OCI-LY1 (cell line): Measurements from ENCODE around the gene ZNF839.

Experiments
- H2AFZ ChIP-seq: fragments of 200-600 bp; sonication (generic), shearing (Covaris generic); 2 replicates; pipeline ENCODE4 v1.6.0; 2014; ENCODE audit warnings: antibody characterized with exemption, mild to moderate bottlenecking, low read length
- H3F3A ChIP-seq: fragments of 200-600 bp; sonication (generic), shearing (Covaris generic); 2 replicates; pipeline ENCODE4 v1.6.0; 2014; ENCODE audit warnings: mild to moderate bottlenecking, antibody characterized with exemption, low read length, moderate library complexity; ENCODE audit not compliant: insufficient read depth
- H3K27ac ChIP-seq: fragments of 200-600 bp; sonication (generic); 2 replicates; pipeline ENCODE4 v1.5.1; 2014; ENCODE audit warnings: low read length, mixed run types, mild to moderate bottlenecking, low read depth; ENCODE audit not compliant: poor library complexity, severe bottlenecking
- H3K27me3 ChIP-seq: fragments of 200-600 bp; sonication (generic); 2 replicates; pipeline ENCODE4 v1.6.0; 2014; ENCODE audit warnings: antibody characterized with exemption, mild to moderate bottlenecking, low read length, moderate library complexity; ENCODE audit not compliant: insufficient read depth
- H3K36me3 ChIP-seq: fragments of 200-600 bp; sonication (generic); 2 replicates; pipeline ENCODE4 v1.6.1; 2014; ENCODE audit warnings: mild to moderate bottlenecking, antibody characterized with exemption, low read length, moderate library complexity, mixed read lengths; ENCODE audit not compliant: insufficient read depth
- H3K4me1 ChIP-seq: fragments of 200-600 bp; sonication (generic); 2 replicates; pipeline ENCODE4 v1.5.1; 2014; ENCODE audit warnings: mild to moderate bottlenecking, low read length, moderate library complexity; ENCODE audit not compliant: insufficient read depth, severe bottlenecking
- H3K4me2 ChIP-seq: fragments of 200-600 bp; sonication (generic), shearing (Covaris generic); 2 replicates; pipeline ENCODE4 v1.6.1; 2014; ENCODE audit warnings: low read length
- H3K4me3 ChIP-seq: fragments of 200-600 bp; sonication (generic); 2 replicates; pipeline ENCODE4 v1.5.1; 2014; ENCODE audit warnings: low read length, low read depth, mild to moderate bottlenecking, mixed read lengths; ENCODE audit not compliant: poor library complexity, severe bottlenecking
- H3K79me2 ChIP-seq: fragments of 200-600 bp; shearing (Covaris generic); 2 replicates; pipeline ENCODE4 v1.6.1; 2016; ENCODE audit warnings: mixed run types, low read length, mixed read lengths; ENCODE audit not compliant: insufficient read depth
- H3K9ac ChIP-seq: fragments of 200-600 bp; sonication (generic), shearing (Covaris generic); 2 replicates; pipeline ENCODE4 v1.6.1; 2014; ENCODE audit warnings: mild to moderate bottlenecking, low read length, mixed read lengths
- H3K9me2 ChIP-seq: fragments of 200-600 bp; sonication (generic), shearing (Covaris generic); 2 replicates; pipeline ENCODE4 v1.6.1; 2014; ENCODE audit warnings: low read depth, mild to moderate bottlenecking, low read length, mixed read lengths
- H3K9me3 ChIP-seq: fragments of 200-600 bp; shearing (Covaris generic); 2 replicates; pipeline ENCODE4 v1.6.1; 2014; ENCODE audit warnings: low read length, mixed read lengths
- H4K20me1 ChIP-seq: fragments of 200-600 bp; sonication (generic), shearing (Covaris generic); 2 replicates; pipeline ENCODE4 v1.6.0; 2016; ENCODE audit warnings: mild to moderate bottlenecking, low read length; ENCODE audit not compliant: insufficient read depth
- EZH2 ChIP-seq: fragments of 200-600 bp; sonication (generic), shearing (Covaris generic); IDR thresholded peaks from 2 replicates; pipeline ENCODE4 v1.8.0; 2017; ENCODE audit warnings: borderline replicate concordance, mixed run types, mild to moderate bottlenecking, antibody characterized with exemption, low read length, moderate library complexity, mixed read lengths
- TF ChIP-seq, protein P1 (sequence below): fragments of 200-600 bp; sonication (generic), shearing (Covaris generic); IDR thresholded peaks from 2 replicates; pipeline ENCODE4 v1.5.1; 2017; ENCODE audit warnings: mild to moderate bottlenecking, antibody characterized with exemption, low read length, moderate library complexity, mixed read lengths

The ZNF839 gene

DNA sequence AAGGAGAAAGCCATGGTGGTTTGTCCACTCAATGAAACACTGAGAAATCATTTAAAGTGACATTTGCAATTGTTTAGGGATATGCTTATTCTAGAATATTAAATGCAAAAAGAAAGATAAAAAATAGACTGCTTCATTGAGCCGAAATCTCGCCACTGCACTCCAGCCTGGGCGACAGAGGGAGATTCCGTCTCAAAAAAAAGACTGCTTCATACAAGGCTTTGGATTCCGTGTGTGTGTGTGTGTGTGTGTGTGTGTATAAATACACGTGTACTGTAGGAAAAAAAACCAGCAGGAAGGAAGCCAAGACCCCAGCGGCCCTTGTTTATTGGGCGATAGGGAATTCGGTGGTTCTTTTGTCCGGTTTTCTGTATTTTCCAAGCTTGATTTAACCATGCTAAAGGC is 3.2 kb upstream of the ZNF839 start:
- Histone ChIP-seq H3K9me3 (no peaks in the 10 kb centered on the region), H3K9me2 (no peaks in the 10 kb centered on the region), H3K4me2 (peak overlapping the region; percentile 82), H3K4me3 (peak overlapping the region; percentile 70), H3K79me2 (no peaks in the 10 kb centered on the region), H3F3A (no peaks in the 10 kb centered on the region), H3K4me1 (peaks cover 57% of the 10 kb centered on the region), H2AFZ (0 out of 2 replicates have a peak overlapping the region, but pooled peaks have one; percentile 51), H3K27me3 (no peaks in the 10 kb centered on the region), H4K20me1 (no peaks in the 10 kb centered on the region), H3K27ac (peak overlapping the region; percentile 35), H3K36me3 (no peaks in the 10 kb centered on the region), H3K9ac (peak overlapping the region; percentile 60; the same call in 1 of the 2 replicates)
- TF ChIP-seq, protein P1, sequence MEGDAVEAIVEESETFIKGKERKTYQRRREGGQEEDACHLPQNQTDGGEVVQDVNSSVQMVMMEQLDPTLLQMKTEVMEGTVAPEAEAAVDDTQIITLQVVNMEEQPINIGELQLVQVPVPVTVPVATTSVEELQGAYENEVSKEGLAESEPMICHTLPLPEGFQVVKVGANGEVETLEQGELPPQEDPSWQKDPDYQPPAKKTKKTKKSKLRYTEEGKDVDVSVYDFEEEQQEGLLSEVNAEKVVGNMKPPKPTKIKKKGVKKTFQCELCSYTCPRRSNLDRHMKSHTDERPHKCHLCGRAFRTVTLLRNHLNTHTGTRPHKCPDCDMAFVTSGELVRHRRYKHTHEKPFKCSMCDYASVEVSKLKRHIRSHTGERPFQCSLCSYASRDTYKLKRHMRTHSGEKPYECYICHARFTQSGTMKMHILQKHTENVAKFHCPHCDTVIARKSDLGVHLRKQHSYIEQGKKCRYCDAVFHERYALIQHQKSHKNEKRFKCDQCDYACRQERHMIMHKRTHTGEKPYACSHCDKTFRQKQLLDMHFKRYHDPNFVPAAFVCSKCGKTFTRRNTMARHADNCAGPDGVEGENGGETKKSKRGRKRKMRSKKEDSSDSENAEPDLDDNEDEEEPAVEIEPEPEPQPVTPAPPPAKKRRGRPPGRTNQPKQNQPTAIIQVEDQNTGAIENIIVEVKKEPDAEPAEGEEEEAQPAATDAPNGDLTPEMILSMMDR, result no peak
- TF ChIP-seq EZH2, result no peak

DNA sequence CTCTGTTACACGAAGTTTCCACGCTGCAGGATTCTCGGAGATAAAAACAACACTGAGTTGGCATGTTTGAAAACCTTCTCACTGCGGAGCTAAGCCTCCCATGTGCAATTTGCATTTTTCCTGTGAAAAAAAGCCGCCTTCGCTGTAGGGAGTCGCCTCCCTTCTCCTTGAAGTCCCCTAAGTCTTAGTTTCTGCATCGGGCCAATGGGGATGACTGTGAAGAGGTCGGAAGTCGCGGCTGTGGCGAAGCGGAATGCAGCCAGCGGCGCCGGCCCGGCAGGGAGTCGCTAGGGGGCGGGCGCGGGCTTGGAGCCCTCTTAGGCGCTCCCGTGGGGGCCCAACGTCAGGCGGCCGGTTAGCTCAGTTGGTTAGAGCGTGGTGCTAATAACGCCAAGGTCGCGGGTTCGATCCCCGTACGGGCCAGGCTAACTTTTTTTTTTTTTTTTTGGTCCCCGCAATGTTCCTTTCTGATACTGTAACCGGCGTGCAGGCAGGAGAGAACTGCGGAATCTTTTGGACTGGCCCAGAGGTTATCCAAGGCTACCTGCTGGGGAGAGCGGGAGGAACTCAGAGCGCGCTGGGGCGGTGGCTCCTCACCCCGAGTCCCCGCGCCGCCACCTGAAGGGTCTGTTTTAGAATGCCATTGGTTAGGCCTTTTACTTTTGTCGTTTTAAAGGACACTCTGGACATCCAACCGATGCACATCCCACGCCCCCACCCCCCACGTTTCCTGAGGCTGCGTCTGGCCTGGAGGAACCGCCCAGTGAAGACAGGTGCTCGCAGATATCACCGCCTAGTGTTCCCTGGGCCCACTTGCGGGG is 2.6 kb upstream of the ZNF839 start:
- no peaks in the 10 kb centered on the region for H3K9me2 ChIP-seq
- no peaks in the 10 kb centered on the region for H3K27me3 ChIP-seq
- H3K4me1 ChIP-seq, result peaks cover 57% of the 10 kb centered on the region
- no peak for TF ChIP-seq EZH2
- TF ChIP-seq, protein P1, result peak; percentile 49
- H3K9ac ChIP-seq, result peak overlapping the region; percentile 69
- H3K4me2 ChIP-seq, result peak overlapping the region; percentile 82
- H3K36me3 ChIP-seq, result no peaks in the 10 kb centered on the region
- no peaks in the 10 kb centered on the region for H3F3A ChIP-seq
- no peaks in the 10 kb centered on the region for H3K9me3 ChIP-seq
- peak overlapping the region; percentile 84; the same call in 1 of the 2 replicates for H2AFZ ChIP-seq
- no peaks in the 10 kb centered on the region for H4K20me1 ChIP-seq
- H3K79me2 ChIP-seq, result no peaks in the 10 kb centered on the region
- peak overlapping the region; percentile 70 for H3K4me3 ChIP-seq
- peak overlapping the region; percentile 88 for H3K27ac ChIP-seq

DNA sequence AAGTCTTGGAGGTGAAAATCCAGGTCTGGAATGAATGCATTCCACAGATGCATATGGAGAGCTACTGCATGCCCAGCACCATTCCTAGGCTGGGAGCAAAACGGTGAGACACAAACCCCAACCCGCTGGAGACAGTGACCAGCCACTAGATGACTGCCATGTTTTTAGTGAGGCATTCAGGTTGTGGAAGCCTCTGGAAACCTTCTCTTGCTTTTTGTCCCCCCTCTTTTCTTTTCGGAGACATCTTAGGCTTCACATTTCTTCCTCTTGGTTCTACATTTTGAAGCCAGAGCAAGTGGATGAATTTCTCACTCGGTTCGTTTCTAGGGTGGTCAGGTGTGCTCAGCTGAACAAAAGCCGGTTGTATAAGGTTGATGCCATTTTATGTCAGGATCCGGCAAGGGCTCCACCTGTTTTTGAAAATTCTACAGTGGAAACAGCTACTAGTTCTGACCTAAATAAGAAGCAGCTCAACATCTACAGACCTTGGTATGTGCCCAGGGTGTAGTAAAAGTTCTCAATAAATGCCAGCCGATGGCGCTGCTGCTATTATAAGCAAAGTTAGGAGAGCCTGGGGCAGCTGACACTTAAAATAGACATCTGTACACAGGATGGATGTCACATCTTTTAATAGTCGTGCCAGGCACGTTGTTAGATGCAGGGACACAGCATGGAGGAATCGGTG is 1.8 kb upstream of the ZNF839 start:
- Histone ChIP-seq H3K9me3 (no peaks in the 10 kb centered on the region), H3K79me2 (no peaks in the 10 kb centered on the region), H3K9me2 (no peaks in the 10 kb centered on the region), H3K36me3 (no peaks in the 10 kb centered on the region), H3K9ac (peak overlapping the region; percentile 69), H4K20me1 (no peaks in the 10 kb centered on the region), H3K27ac (peak overlapping the region; percentile 88), H2AFZ (peak overlapping the region; percentile 84; the same call in 1 of the 2 replicates), H3K4me2 (peak overlapping the region; percentile 82), H3F3A (no peaks in the 10 kb centered on the region), H3K4me3 (peak overlapping the region; percentile 70), H3K27me3 (no peaks in the 10 kb centered on the region), H3K4me1 (peaks cover 57% of the 10 kb centered on the region)
- no peak for TF ChIP-seq EZH2
- TF ChIP-seq, protein P1, result peak; percentile 38
